Neural crest cell (in vitro differentiated cells): ENCODE data around the gene MCF2L. TPM values are rescaled to one million over a fixed set of nuclear protein-coding genes. Genes with fewer than 3 reads are reported as not detected.
A peak's percentile ranks its signal among the peaks of the same experiment; 100 is the strongest.

ENCODE experiments used
- DNase-seq: peaks from one replicate; pipeline ENCODE4 v3.0.0; 2021; ENCODE audit warnings: low read depth, mixed read lengths, low spot score
- H3K27ac Mint-ChIP-seq: one replicate; pipeline ENCODE4 v1.8.0; 2021; ENCODE audit warnings: mild to moderate bottlenecking, mixed read lengths; ENCODE audit not compliant: unreplicated experiment
- H3K27me3 Mint-ChIP-seq: 2 replicates; pipeline ENCODE4 v1.8.0; 2021; ENCODE audit warnings: low read depth, mild to moderate bottlenecking, mixed read lengths
- H3K36me3 Mint-ChIP-seq: 2 replicates; pipeline ENCODE4 v1.8.0; 2021; ENCODE audit warnings: low read depth, mild to moderate bottlenecking, mixed read lengths
- H3K4me1 Mint-ChIP-seq: 2 replicates; pipeline ENCODE4 v1.8.0; 2021; ENCODE audit warnings: mixed read lengths
- H3K4me3 Mint-ChIP-seq: one replicate; pipeline ENCODE4 v1.8.0; 2021; ENCODE audit warnings: mild to moderate bottlenecking, mixed read lengths
- H3K9me3 Mint-ChIP-seq: 2 replicates; pipeline ENCODE4 v1.8.0; 2021; ENCODE audit warnings: mixed read lengths
- total RNA-seq: library from RNA; stranded (reverse); gene quantifications from 2 replicates; pipeline ENCODE4 v1.2.1, GENCODE V29; 2021
- TF ChIP-seq, protein P1 (sequence below): fragments of 200-600 bp; sonication (generic); conservative IDR thresholded peaks from 2 replicates; pipeline ENCODE4 v1.5.0; 2021; ENCODE audit warnings: antibody characterized with exemption, mild to moderate bottlenecking

Gene MCF2L
- total RNA-seq, 1 donor from 2014 or later: 59.9 TPM

DNA sequence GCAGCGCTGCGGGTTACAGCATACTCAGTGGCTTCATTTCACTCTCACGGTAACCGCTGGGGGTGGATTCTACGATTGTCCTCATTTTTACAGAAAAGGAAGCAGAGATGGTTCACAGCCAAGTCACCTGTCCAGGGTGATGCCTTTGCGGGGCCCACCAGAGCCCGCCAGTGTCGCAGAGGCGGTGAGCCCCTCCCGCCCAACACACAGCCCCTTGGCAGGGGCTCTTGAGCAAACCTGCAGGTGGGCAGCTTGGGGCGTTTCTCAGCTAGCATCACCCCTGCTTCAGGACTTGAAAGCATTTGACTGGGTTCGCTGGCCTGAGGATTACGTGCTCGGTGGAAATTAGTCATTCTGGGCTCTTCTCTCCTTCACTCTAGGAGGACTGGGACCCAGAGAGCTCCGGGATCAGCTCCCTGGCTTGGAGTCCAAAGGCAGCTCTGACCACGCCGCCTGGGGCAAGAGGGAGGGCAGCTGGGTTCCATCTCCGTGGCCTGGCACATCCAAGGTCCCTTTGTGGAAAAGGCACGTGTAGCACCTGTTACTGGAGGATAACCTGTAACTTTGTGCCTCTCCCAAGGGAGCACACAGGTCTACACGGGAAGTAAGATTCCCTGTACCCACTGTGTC is 74.1 kb downstream of the MCF2L start:
- Mint-ChIP-seq H3K36me3 (peaks cover 10% of the 10 kb centered on the region), H3K9me3 (no peaks in the 10 kb centered on the region), H3K4me3 (no peak overlapping the region), H3K27ac (peak overlapping the region; percentile 50), H3K27me3 (no peaks in the 10 kb centered on the region), H3K4me1 (peaks cover 7% of the 10 kb centered on the region)
- DNase-seq: no peak
- TF ChIP-seq, protein P1, sequence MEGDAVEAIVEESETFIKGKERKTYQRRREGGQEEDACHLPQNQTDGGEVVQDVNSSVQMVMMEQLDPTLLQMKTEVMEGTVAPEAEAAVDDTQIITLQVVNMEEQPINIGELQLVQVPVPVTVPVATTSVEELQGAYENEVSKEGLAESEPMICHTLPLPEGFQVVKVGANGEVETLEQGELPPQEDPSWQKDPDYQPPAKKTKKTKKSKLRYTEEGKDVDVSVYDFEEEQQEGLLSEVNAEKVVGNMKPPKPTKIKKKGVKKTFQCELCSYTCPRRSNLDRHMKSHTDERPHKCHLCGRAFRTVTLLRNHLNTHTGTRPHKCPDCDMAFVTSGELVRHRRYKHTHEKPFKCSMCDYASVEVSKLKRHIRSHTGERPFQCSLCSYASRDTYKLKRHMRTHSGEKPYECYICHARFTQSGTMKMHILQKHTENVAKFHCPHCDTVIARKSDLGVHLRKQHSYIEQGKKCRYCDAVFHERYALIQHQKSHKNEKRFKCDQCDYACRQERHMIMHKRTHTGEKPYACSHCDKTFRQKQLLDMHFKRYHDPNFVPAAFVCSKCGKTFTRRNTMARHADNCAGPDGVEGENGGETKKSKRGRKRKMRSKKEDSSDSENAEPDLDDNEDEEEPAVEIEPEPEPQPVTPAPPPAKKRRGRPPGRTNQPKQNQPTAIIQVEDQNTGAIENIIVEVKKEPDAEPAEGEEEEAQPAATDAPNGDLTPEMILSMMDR: no peak

DNA sequence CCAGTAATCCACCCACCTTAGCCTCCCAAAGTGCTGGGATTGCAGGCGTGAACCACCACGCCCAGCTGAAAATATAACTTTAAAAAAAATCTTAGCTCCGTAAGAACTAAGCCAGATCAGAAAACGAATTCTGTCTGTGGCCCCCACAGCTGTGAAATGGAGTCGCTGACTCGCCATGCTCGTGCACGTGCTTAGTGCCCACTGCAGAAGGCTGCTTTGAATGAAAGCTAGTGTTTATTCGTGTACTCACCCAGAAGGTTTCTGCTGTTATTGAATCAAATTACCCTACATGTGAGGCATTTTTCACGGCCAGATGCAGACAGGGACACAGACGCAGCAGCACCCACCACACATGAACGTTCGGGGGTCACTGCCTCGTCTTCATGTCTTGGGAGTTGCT is 74.9 kb downstream of the MCF2L start:
- TF ChIP-seq, protein P1: no peak
- Mint-ChIP-seq H3K4me3 (no peak overlapping the region), H3K27me3 (no peaks in the 10 kb centered on the region), H3K4me1 (peaks cover 7% of the 10 kb centered on the region), H3K36me3 (peaks cover 9% of the 10 kb centered on the region), H3K27ac (no peak overlapping the region), H3K9me3 (no peaks in the 10 kb centered on the region)
- no peak for DNase-seq

DNA sequence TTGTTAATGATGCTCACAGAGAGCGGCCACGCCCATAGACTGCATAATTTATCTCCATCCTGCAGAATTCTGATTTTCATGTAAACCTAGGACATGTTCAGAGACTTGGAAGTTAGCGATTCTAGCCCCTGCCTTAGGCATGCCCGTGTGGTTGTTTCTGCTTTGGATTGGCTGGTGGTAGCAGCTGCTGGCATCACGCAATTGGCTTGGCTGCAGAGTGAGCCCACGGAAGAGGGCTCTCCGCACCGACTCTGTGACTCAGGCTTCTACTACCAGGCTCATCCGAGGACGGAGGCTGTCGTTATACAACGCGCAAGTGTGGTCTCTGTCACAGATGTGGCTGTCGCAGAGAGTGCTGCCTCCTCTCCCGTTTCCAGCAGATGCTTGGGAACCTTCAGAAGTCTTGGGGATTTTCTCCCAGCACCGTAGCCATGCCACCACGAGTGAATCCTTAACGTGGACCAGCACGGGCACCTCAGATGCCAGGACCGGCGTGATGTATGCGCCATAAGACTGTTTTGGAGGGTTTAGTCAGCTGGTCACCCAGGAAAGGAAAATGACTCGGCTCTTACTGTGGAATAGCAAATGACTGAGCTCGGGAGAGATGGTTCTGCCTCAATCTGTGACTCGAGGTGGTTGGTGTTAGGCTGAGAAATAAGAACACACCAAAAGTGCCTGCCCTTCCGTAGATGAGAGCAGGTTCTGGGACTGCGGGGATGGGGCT is 75.5 kb downstream of the MCF2L start:
- H3K4me3 Mint-ChIP-seq: no peak overlapping the region
- TF ChIP-seq, protein P1: no peak
- peaks cover 4% of the 10 kb centered on the region for H3K36me3 Mint-ChIP-seq
- H3K27me3 Mint-ChIP-seq: no peaks in the 10 kb centered on the region
- H3K27ac Mint-ChIP-seq: no peak overlapping the region
- H3K4me1 Mint-ChIP-seq: peaks cover 7% of the 10 kb centered on the region
- H3K9me3 Mint-ChIP-seq: no peaks in the 10 kb centered on the region
- DNase-seq: no peak

DNA sequence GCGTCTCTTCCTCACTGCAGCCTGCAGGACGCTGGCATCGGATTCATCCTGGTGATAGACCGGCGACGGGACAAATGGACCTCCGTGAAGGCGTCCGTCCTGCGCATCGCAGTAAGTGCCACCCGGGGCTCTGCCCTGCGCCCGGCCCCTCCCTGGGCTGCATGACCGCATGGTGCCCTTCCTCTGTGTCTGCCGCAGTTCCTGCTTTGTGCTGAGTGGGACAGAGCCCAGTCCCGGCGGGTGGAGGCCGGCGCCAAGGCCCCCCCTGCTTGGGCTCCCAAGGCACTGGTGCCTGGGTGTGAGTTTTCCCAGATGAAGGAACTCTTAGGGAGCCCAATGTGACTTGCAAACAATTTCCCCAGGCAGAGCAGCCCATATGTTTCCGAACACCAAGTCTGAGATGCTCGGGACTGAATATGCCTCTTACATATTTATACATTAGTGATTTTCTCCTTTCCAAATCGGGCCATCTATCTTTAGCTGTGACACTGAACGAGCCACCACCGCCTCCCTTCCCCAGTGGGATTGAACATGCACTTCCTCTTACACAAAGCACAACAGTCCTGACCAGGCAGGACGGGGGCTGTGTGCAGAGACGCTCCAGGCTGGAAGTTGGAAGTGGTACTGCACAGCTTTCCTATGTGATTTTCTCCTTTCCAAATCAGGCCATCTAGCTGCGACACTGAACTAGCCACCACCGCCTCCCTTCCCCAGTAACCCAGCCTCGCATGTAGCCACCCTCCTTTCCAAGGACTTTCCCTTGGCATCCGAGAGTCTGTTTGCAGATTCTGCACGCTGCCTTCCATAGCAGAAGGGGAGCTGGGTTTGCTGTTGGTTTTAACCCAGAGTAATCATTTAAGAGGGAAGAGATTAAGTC is 76.5 kb downstream of the MCF2L start:
- Mint-ChIP-seq H3K4me3 (no peak overlapping the region), H3K36me3 (peaks cover 6% of the 10 kb centered on the region), H3K4me1 (peaks cover 12% of the 10 kb centered on the region), H3K27me3 (no peaks in the 10 kb centered on the region), H3K9me3 (no peaks in the 10 kb centered on the region), H3K27ac (peak overlapping the region; percentile 63)
- no peak for DNase-seq
- TF ChIP-seq, protein P1: no peak

DNA sequence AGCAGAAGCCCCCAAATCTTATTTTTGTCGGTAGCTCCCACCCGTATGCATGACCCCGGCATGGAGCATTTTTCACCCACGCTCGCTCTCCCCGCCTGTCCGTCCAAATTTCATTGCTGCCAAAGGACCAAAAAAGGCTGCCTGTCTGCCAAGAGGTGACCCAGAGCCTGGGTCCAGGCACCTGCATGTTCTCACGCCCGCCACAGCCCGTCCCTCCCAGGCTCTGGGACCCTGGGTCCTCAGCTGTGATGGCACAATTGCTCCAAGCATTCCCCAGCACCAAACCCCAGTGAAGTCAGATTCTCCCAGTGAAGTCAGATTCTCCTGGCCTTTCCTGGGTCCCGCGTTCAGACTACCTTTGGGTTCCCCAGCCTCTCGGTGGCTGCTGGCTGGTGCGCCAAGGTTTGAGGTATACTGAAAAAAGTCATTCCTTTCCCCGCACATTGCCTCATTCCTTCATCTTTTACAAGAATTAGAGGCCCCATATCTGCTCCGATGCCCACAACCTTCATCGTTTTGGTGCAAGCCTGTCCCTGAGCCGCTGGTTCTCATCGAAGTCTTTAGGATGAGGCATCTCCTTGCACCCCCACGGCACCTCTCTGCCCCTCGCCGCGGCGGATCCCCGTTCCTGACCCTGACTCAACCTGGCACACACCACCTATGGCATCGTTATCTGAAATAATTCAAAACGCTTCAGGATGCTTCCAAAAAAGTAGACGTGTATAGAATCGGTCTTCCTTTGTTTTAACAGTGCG is 77.3 kb downstream of the MCF2L start:
- H3K4me3 Mint-ChIP-seq: no peak overlapping the region
- no peaks in the 10 kb centered on the region for H3K27me3 Mint-ChIP-seq
- no peaks in the 10 kb centered on the region for H3K9me3 Mint-ChIP-seq
- TF ChIP-seq, protein P1: no peak
- no peak for DNase-seq
- peaks cover 6% of the 10 kb centered on the region for H3K36me3 Mint-ChIP-seq
- peak overlapping the region; percentile 16 for H3K27ac Mint-ChIP-seq
- peaks cover 12% of the 10 kb centered on the region for H3K4me1 Mint-ChIP-seq
